Measurements from ENCODE around the gene MMP14.

MMP14 gene

DNA sequence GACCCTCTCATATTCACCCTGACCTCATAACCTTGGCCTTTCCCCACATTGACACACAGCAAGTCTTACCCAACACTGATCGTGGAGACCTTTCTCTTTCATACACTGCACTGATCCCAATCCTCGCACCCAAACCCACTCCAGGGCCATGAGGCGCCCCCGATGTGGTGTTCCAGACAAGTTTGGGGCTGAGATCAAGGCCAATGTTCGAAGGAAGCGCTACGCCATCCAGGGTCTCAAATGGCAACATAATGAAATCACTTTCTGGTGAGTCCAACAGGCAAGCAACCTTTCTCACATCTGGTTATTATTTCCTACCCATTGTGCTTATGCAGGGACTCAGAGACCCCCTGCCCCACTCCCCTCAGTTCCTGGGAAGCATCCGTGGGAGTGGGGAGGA, 5.4 kb downstream of the MMP14 start:
- Histone ChIP-seq H3K36me3 (peaks cover 56 to 60% (median 57%) of the 10 kb centered on the region in 3 donors), H3K9me3 (no peaks in the 10 kb centered on the region), H3K27me3 (no peaks in the 10 kb centered on the region), H3K27ac (peak overlapping the region; percentile 92 to 97), H3K4me1 (peaks cover 3 to 69% (median 43%) of the 10 kb centered on the region in 4 donors), H3K4me3 (no peak overlapping the region)
- intact Hi-C loops (cut with DNase I; ENCODE audit: low total_unique reads), result loop anchor here (5.0 kb wide), 1 partner anchor 141 kb away; the partner anchor contains the start of gene AJUBA
- peak in 1 of 2 donors; percentile 44 for DNase-seq
- TF ChIP-seq, protein P1, sequence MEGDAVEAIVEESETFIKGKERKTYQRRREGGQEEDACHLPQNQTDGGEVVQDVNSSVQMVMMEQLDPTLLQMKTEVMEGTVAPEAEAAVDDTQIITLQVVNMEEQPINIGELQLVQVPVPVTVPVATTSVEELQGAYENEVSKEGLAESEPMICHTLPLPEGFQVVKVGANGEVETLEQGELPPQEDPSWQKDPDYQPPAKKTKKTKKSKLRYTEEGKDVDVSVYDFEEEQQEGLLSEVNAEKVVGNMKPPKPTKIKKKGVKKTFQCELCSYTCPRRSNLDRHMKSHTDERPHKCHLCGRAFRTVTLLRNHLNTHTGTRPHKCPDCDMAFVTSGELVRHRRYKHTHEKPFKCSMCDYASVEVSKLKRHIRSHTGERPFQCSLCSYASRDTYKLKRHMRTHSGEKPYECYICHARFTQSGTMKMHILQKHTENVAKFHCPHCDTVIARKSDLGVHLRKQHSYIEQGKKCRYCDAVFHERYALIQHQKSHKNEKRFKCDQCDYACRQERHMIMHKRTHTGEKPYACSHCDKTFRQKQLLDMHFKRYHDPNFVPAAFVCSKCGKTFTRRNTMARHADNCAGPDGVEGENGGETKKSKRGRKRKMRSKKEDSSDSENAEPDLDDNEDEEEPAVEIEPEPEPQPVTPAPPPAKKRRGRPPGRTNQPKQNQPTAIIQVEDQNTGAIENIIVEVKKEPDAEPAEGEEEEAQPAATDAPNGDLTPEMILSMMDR (IDR thresholded peaks at IDR 0.05), result no peak

DNA sequence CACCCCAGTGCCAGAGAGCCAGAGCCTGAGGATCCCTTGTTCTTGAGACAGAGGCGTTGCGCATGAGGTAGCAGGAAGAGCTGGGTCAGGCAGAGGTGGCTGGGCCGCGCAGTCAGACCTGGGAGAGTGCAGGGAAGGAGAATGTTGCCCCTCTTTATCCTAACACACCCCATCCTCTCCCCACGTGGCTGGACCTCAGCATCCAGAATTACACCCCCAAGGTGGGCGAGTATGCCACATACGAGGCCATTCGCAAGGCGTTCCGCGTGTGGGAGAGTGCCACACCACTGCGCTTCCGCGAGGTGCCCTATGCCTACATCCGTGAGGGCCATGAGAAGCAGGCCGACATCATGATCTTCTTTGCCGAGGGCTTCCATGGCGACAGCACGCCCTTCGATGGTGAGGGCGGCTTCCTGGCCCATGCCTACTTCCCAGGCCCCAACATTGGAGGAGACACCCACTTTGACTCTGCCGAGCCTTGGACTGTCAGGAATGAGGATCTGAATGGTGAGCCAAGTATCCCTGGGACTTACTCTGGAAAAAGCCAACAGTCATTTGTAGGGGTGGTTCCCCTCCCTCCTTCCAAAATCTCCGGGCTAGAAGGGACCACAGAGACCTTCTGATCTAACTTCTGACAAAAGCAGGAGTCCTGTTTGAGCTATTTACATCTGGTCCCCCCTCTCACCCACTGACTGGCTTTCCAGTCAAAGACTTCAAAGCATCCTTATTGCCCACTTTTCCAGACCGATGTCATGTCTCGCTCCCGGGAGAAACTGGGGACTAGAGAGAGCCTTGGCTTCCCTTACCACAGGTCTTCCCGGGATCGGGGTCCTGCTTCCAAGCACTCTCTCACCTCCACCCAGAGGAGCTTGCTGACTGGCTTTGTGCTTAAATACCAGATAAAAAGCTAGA, 6.1 kb downstream of the MMP14 start:
- no peaks in the 10 kb centered on the region for H3K27me3 ChIP-seq
- DNase-seq, result peak; percentile 21 to 63
- TF ChIP-seq, protein P1 (IDR thresholded peaks at IDR 0.05), result no peak
- intact Hi-C loops (cut with DNase I; ENCODE audit: low total_unique reads), result loop anchor here (5.0 kb wide), 1 partner anchor 140 kb away; the partner anchor contains the start of gene AJUBA
- H3K9me3 ChIP-seq, result no peaks in the 10 kb centered on the region
- H3K27ac ChIP-seq, result peak overlapping the region; percentile 92 to 97
- peaks cover 56 to 63% (median 61%) of the 10 kb centered on the region in 3 donors for H3K36me3 ChIP-seq
- no peak overlapping the region for H3K4me3 ChIP-seq
- peaks cover 8 to 76% (median 50%) of the 10 kb centered on the region in 4 donors for H3K4me1 ChIP-seq

DNA sequence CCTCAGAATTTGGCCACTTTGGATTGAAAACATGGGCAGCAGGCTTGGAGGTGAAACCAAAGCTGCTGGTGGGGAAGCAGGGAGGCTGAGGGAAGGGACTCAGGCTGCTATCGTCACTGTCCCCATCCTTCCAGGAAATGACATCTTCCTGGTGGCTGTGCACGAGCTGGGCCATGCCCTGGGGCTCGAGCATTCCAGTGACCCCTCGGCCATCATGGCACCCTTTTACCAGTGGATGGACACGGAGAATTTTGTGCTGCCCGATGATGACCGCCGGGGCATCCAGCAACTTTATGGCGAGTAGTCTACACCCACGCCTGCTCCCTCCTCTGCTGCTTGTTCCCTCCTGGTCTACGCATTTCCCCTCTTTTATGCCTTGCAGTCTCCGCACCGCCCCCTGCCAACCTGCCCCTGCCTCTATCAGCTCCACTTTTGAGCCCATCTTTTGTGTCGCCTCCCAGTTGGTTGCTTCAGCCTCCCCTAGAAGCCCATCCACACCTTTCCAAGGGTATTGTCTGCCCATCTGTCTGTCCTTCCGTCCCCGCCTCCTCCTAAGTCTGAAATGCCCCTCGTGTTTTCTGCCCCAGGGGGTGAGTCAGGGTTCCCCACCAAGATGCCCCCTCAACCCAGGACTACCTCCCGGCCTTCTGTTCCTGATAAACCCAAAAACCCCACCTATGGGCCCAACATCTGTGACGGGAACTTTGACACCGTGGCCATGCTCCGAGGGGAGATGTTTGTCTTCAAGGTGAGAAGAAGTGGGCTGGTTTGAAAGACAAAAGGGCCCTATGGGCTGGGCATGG, 6.9 kb downstream of the MMP14 start:
- H3K27ac ChIP-seq, result peak overlapping the region; percentile 92 to 97
- TF ChIP-seq, protein P1 (IDR thresholded peaks at IDR 0.05), result no peak
- H3K27me3 ChIP-seq, result no peaks in the 10 kb centered on the region
- intact Hi-C loops (cut with DNase I; ENCODE audit: low total_unique reads), result loop anchor here (5.0 kb wide), 1 partner anchor 139 kb away; the partner anchor contains the start of gene AJUBA
- peaks cover 56 to 63% (median 61%) of the 10 kb centered on the region in 3 donors for H3K36me3 ChIP-seq
- DNase-seq, result peak in 1 of 2 donors; percentile 59
- H3K9me3 ChIP-seq, result no peaks in the 10 kb centered on the region
- peaks cover 8 to 81% (median 57%) of the 10 kb centered on the region in 4 donors for H3K4me1 ChIP-seq
- no peak overlapping the region for H3K4me3 ChIP-seq

DNA sequence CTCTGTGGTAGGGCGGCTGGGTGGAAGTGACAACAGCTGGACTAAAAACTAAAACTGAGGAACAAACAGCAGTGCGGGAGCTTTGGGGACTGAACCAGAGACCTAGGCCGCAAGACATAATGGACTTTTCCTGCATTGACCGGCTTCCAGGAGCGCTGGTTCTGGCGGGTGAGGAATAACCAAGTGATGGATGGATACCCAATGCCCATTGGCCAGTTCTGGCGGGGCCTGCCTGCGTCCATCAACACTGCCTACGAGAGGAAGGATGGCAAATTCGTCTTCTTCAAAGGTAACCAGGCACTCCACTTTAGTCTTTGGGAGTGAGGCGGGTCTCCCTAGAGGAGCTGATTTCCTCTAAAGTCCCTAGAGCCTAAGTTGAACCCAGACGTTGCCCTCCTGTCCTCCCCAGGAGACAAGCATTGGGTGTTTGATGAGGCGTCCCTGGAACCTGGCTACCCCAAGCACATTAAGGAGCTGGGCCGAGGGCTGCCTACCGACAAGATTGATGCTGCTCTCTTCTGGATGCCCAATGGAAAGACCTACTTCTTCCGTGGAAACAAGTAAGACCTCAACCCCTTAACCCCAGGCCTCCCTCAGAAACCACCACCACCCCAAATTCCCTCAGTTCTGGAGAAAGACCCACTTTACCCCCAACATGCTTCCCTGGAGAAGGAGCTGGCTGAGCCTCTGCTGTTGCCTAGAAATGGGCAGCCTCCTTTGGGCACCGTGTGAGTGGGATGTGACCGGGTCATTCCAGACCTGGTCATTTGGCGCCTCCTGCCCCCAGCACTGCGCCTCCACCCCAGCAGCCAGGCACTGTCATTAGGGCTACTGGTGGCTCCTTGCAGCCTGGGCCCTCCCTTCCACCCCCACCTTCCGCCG, 8.1 kb downstream of the MMP14 start:
- H3K9me3 ChIP-seq, result no peaks in the 10 kb centered on the region
- TF ChIP-seq, protein P1 (IDR thresholded peaks at IDR 0.05), result no peak
- no peaks in the 10 kb centered on the region for H3K27me3 ChIP-seq
- H3K4me1 ChIP-seq, result peaks cover 8 to 81% (median 57%) of the 10 kb centered on the region in 4 donors
- peaks cover 56 to 63% (median 61%) of the 10 kb centered on the region in 3 donors for H3K36me3 ChIP-seq
- intact Hi-C loops (cut with DNase I; ENCODE audit: low total_unique reads), result loop anchor here (5.0 kb wide), 1 partner anchor 138 kb away; the partner anchor contains the start of gene AJUBA
- peak overlapping the region; percentile 92 to 97 for H3K27ac ChIP-seq
- H3K4me3 ChIP-seq, result no peak overlapping the region
- peak in 1 of 2 donors; percentile 60 for DNase-seq

DNA sequence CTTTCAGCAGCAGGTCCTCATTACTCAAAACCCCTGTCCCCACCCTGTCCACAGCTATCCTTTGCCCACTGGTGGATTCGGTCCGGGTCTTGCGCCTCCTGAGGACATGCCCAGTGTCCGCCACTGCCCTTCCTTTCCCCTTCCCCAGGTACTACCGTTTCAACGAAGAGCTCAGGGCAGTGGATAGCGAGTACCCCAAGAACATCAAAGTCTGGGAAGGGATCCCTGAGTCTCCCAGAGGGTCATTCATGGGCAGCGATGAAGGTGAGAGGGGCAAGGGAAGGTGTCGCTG, 8.7 kb downstream of the MMP14 start:
- intact Hi-C loops (cut with DNase I; ENCODE audit: low total_unique reads), result no loop called here
- H3K4me3 ChIP-seq, result no peak overlapping the region
- TF ChIP-seq, protein P1 (IDR thresholded peaks at IDR 0.05), result no peak

More for the DNA sequence above, 8.7 kb downstream of the MMP14 start:
- Histone ChIP-seq H3K36me3 (peaks cover 56 to 63% (median 61%) of the 10 kb centered on the region in 3 donors), H3K27ac (peak overlapping the region; percentile 92 to 97), H3K4me1 (peaks cover 8 to 81% (median 60%) of the 10 kb centered on the region in 4 donors), H3K27me3 (no peaks in the 10 kb centered on the region), H3K9me3 (no peaks in the 10 kb centered on the region)
- DNase-seq, result no peak
